ENCODE measurements around the gene NARF. TPM values are rescaled to one million over a fixed set of nuclear protein-coding genes. Genes with fewer than 3 reads are reported as not detected.
A peak's percentile ranks its signal among the peaks of the same experiment; 100 is the strongest.

Gene NARF
- polyA plus RNA-seq, 1 of the 3 experiments (the other 2 are of a cell fraction), result 128 TPM

DNA sequence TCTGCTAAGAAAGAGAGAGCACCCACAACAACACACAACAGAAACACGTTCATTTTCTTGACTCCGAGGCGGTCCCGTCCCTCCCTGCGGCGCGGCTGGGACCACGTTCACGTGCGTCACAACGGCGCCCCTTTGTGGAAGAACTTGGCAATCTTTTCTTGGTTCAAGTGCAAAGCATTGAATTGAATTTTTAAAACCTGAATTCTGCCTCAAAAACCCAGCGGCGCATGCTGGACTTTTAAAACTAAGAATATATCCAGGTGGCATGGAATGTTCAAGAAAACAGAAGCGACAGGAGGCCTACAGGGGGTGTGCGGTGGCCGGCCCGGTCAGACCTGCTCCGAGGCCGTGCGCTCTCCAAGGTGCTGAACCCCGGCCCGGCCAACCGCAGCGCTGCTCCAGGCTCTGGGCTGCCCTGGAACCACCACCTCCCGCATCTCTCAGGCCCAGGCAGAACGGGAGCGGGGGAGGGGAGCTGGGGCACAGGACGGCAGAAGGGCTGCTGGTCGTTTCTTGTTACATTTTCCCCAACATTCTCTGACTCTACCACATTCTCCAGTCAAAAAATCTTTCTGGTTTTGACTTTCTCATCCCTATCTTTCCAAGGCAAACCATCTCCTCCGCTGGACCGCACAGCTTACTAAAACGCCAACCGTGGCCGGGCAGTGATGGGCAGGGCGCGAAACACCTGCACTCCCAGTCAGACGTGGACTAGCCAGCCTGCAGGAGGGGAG lies 43.8 kb upstream of the NARF start (continued):
- TF ChIP-seq, protein P1, sequence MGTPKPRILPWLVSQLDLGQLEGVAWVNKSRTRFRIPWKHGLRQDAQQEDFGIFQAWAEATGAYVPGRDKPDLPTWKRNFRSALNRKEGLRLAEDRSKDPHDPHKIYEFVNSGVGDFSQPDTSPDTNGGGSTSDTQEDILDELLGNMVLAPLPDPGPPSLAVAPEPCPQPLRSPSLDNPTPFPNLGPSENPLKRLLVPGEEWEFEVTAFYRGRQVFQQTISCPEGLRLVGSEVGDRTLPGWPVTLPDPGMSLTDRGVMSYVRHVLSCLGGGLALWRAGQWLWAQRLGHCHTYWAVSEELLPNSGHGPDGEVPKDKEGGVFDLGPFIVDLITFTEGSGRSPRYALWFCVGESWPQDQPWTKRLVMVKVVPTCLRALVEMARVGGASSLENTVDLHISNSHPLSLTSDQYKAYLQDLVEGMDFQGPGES (IDR thresholded peaks at IDR 0.05; ENCODE audit: low read depth, low read length), result no peak
- TF ChIP-seq FOSL2 (IDR thresholded peaks at IDR 0.05; ENCODE audit: borderline replicate concordance, low read depth) (no peak), EP300 (IDR thresholded peaks at IDR 0.05; ENCODE audit: borderline replicate concordance in 1 of 2, low read depth in 1 of 2, low read length in 1 of 2) (0 out of 4 replicates have a peak, but pooled peaks of 1 of the 2 experiments have one; percentile 13), CHD2 (IDR thresholded peaks at IDR 0.05; ENCODE audit: low read length, partially characterized antibody) (peak; percentile 24), GATA2 (CRISPR knock-in tag; IDR thresholded peaks at IDR 0.05) (no peak), POLR2AphosphoS5 (IDR thresholded peaks at IDR 0.05; ENCODE audit: low read depth, low read length) (no peak), RXRA (IDR thresholded peaks at IDR 0.05; ENCODE audit: borderline replicate concordance, low read depth) (no peak), GABPA (IDR thresholded peaks at IDR 0.05; ENCODE audit: low read depth) (no peak), EZH2phosphoT487 (IDR thresholded peaks at IDR 0.05; ENCODE audit: borderline replicate concordance, low read depth) (no peak)
- TF ChIP-seq, protein P2, sequence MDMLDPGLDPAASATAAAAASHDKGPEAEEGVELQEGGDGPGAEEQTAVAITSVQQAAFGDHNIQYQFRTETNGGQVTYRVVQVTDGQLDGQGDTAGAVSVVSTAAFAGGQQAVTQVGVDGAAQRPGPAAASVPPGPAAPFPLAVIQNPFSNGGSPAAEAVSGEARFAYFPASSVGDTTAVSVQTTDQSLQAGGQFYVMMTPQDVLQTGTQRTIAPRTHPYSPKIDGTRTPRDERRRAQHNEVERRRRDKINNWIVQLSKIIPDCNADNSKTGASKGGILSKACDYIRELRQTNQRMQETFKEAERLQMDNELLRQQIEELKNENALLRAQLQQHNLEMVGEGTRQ (IDR thresholded peaks at IDR 0.05; ENCODE audit: borderline replicate concordance, low read depth, low read length), result no peak

DNA sequence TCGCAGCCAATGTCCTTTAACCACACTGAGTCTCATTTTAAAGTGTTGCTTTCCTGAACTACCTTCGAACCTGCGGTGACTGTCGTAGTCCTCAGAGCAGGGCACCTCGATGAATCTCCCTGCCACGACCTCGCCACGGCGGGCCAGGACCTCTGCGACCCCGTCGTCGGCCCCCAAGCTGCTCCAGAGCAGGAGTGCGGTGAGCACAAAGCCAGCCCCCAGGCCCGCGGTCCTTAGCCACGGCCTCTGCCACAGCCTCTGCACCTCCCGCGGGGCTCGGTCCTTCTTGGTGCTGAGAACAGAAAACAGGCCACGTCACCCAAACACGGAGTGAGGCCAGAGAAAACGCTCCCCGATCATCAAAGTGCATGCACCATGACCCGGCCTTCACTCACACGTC lies 43.2 kb upstream of the NARF start:
- H3K79me2 ChIP-seq (ENCODE audit: insufficient read depth), result peaks cover 19% of the 10 kb centered on the region
- no peaks in the 10 kb centered on the region for H3K27me3 ChIP-seq (ENCODE audit: insufficient read depth)
- DNase-seq, result no peak
- H3K4me2 ChIP-seq, result no peak overlapping the region
- POLR2A ChIA-PET, result no interaction called here
- CTCF ChIA-PET, result interaction anchor here (0.8 to 11.3 kb wide), 16 partner anchors 13 to 116 kb away, joined by 3 to 124 read pairs (median 8); partner anchors contain the start of genes SECTM1 and TEX19
- peaks cover 0 to 13% of the 10 kb centered on the region in 2 experiments; a peak in 2 of 4 replicates for H3K4me1 ChIP-seq (ENCODE audit: control insufficient read depth in 1 of 2, insufficient read depth in 2 of 2, low read depth in 1 of 2, low read length in 1 of 2)
- H3K27ac ChIP-seq (ENCODE audit: low read depth in 2 of 2, low read length in 1 of 2), result no peak overlapping the region
- H3K9me2 ChIP-seq, result no peaks in the 10 kb centered on the region
- no peaks in the 10 kb centered on the region for H3K9me3 ChIP-seq
- peaks cover 8% of the 10 kb centered on the region for H3F3A ChIP-seq (replicated peaks; ENCODE audit: insufficient read depth)
- H2AFZ ChIP-seq (ENCODE audit: low read depth), result no peak overlapping the region
- peaks cover 3 to 5% of the 10 kb centered on the region in 2 experiments for H3K36me3 ChIP-seq (replicated peaks in 1 of 2; ENCODE audit: control insufficient read depth in 1 of 2, insufficient read depth in 2 of 2, low read length in 1 of 2)
- H3K9ac ChIP-seq, result no peak overlapping the region
- no peak overlapping the region for H3K4me3 ChIP-seq (ENCODE audit: low read depth in 2 of 2, low read length in 1 of 2)
- peaks cover 55% of the 10 kb centered on the region for H4K20me1 ChIP-seq (ENCODE audit: insufficient read depth)
- WGBS (ENCODE audit: low lambda C conversion rate), result 94% methylated on average over 25 of the region's 26 CpGs
- TF ChIP-seq TCF12 (IDR thresholded peaks at IDR 0.05) (no peak), ELF1 (IDR thresholded peaks at IDR 0.05) (no peak), YY1 (IDR thresholded peaks at IDR 0.05; ENCODE audit: low read depth) (no peak), RXRA (IDR thresholded peaks at IDR 0.05; ENCODE audit: borderline replicate concordance, low read depth) (no peak), MEF2A (IDR thresholded peaks at IDR 0.05; ENCODE audit: borderline replicate concordance, low read depth) (no peak)
